ENCODE results near the gene MIOX.

DNA sequence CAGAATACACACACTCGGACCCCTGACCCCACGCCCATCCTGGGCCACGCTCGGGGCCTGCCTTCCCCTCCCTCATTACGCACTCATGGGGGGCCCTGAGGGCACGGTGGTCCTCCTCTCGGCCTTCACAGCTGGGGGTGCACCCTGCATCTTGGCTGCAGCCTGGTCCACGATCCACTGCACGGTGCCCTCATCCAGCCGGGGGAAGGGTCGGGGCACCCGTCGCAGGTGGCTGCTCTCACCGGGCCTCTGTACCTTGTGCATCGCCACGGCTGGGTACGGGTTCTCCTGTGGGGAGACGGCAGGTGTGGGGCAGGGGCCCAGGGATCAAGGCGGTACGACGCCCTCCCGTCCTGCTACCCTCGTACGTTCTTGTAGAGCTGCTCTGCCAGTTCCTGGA is 22.2 kb upstream of the MIOX start:
- TF ChIP-seq, protein P1, sequence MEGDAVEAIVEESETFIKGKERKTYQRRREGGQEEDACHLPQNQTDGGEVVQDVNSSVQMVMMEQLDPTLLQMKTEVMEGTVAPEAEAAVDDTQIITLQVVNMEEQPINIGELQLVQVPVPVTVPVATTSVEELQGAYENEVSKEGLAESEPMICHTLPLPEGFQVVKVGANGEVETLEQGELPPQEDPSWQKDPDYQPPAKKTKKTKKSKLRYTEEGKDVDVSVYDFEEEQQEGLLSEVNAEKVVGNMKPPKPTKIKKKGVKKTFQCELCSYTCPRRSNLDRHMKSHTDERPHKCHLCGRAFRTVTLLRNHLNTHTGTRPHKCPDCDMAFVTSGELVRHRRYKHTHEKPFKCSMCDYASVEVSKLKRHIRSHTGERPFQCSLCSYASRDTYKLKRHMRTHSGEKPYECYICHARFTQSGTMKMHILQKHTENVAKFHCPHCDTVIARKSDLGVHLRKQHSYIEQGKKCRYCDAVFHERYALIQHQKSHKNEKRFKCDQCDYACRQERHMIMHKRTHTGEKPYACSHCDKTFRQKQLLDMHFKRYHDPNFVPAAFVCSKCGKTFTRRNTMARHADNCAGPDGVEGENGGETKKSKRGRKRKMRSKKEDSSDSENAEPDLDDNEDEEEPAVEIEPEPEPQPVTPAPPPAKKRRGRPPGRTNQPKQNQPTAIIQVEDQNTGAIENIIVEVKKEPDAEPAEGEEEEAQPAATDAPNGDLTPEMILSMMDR (IDR thresholded peaks at IDR 0.05) = no peak
- TF ChIP-seq POLR2A (IDR thresholded peaks at IDR 0.05) (no peak), EP300 (IDR thresholded peaks at IDR 0.05) (no peak)

Data from suprapubic skin (tissue), 3 donors.